ENCODE data around the gene FBXW4. TPM values are rescaled to one million over a fixed set of nuclear protein-coding genes. Genes with fewer than 3 reads are reported as not detected.

FBXW4 gene
- total and polyA plus RNA-seq, 9 donors = 38.6 to 86.4 (median 64.4) TPM

GRCh38 chr10:101566333-101567164, 128.4 kb downstream of the FBXW4 start:
- TF ChIP-seq POLR2A (IDR thresholded peaks at IDR 0.05) (no peak), CTCF (IDR thresholded peaks at IDR 0.05) (no peak), EP300 (IDR thresholded peaks at IDR 0.05) (no peak)
- Histone ChIP-seq H3K27me3 (peaks cover 3% of the 10 kb centered on the region), H3K9me3 (no peaks in the 10 kb centered on the region), H3K36me3 (no peaks in the 10 kb centered on the region), H3K4me1 (ENCODE audit: insufficient read depth) (peaks cover 6% of the 10 kb centered on the region), H3K4me3 (no peak overlapping the region), H3K27ac (no peak overlapping the region)
- DNase-seq = peak in 2 of 5 donors; percentile 20 to 38
- WGBS, 3 donors = 8 to 19% (median 10%) methylated on average over 41 to 59 of the region's 59 CpGs
- intact Hi-C loops (cut with DNase I) = loop anchor here in 1 of 4 donors (10.0 kb wide), 1 partner anchor 292 kb away; no protein-coding TSS in a partner anchor

DNA sequence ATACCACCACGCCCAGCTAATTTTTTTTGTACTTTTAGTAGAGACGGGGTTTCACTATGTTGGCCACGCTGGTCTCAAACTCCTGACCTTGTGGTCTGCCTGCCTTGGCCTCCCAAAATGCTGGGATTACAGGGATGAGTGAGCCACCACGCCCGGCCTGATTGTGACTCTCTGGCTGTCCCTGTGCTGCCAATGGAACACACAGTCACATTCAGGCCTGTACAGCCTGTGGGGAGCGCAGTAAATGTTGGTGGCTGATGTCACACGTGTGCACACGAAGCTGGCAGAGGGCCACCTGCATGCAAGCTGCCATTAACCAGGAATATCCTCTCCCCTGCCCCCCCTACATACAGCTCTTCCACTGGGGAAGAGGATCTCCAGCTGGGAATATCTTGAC, 129.0 kb downstream of the FBXW4 start:
- 43 to 51% (median 46%) methylated on average over 8 of the region's 8 CpGs for WGBS, 3 donors
- no peak overlapping the region for H3K4me3 ChIP-seq

DNA sequence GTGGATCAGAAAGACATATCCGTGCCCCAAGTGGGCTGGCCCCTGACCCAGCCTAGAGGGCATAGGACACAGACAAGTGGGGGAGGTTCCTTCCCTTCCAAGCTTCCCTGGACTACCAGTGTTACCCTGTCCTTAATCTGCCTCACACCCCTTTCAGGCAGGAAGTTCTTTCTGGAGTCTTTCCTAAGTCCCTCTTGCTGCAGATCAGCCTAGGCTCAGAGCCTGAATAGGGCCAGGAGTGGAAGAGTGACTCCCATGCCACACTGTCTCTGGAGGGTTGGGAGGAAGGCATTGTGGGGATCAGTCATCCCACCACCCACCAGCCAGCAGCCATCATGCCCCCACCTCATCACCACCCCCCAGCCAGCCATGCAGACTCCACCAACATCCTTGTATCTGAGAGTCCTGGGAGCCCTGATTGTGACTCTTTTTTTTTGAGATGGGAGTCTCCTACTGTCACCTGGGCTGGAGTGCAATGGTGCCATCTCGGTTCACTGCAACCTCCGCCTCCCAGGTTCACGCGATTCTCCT, 129.5 kb downstream of the FBXW4 start:
- Histone ChIP-seq H3K4me1 (ENCODE audit: insufficient read depth) (peaks cover 6% of the 10 kb centered on the region), H3K9me3 (no peaks in the 10 kb centered on the region), H3K36me3 (no peaks in the 10 kb centered on the region), H3K27ac (no peak overlapping the region), H3K27me3 (peaks cover 3% of the 10 kb centered on the region), H3K4me3 (no peak overlapping the region)
- TF ChIP-seq EP300 (IDR thresholded peaks at IDR 0.05) = no peak
- no peak for TF ChIP-seq POLR2A (IDR thresholded peaks at IDR 0.05)
- no peak for TF ChIP-seq CTCF (IDR thresholded peaks at IDR 0.05)
- DNase-seq = peak in 1 of 5 donors; percentile 9
- WGBS, 3 donors = 67 to 79% (median 69%) methylated on average over 5 of the region's 5 CpGs
- intact Hi-C loops (cut with DNase I) = loop anchor here in 1 of 4 donors (10.0 kb wide), 1 partner anchor 291 kb away; no protein-coding TSS in a partner anchor

More for the DNA sequence above, 129.0 kb downstream of the FBXW4 start:
- Histone ChIP-seq H3K4me1 (ENCODE audit: insufficient read depth) (peaks cover 6% of the 10 kb centered on the region), H3K36me3 (no peaks in the 10 kb centered on the region), H3K27me3 (peaks cover 3% of the 10 kb centered on the region), H3K27ac (no peak overlapping the region), H3K9me3 (no peaks in the 10 kb centered on the region)
- peak in 1 of 5 donors; percentile 10 for DNase-seq
- TF ChIP-seq POLR2A (IDR thresholded peaks at IDR 0.05) = no peak
- intact Hi-C loops (cut with DNase I) = loop anchor here in 1 of 4 donors (10.0 kb wide), 1 partner anchor 291 kb away; no protein-coding TSS in a partner anchor

GRCh38 chr10:101564490-101564991, 130.4 kb downstream of the FBXW4 start:
- peak in 3 of 5 donors; percentile 5 to 28 (median 10) for DNase-seq
- Histone ChIP-seq H3K27ac (no peak overlapping the region), H3K4me1 (ENCODE audit: insufficient read depth) (peaks cover under 1% of the 10 kb centered on the region), H3K27me3 (peaks cover 3% of the 10 kb centered on the region), H3K9me3 (no peaks in the 10 kb centered on the region), H3K4me3 (no peak overlapping the region), H3K36me3 (no peaks in the 10 kb centered on the region)
- TF ChIP-seq POLR2A (IDR thresholded peaks at IDR 0.05) (no peak), EP300 (IDR thresholded peaks at IDR 0.05) (no peak), CTCF (IDR thresholded peaks at IDR 0.05) (no peak)
- 60 to 65% (median 62%) methylated on average over 14 to 15 of the region's 15 CpGs for WGBS, 3 donors
- intact Hi-C loops (cut with DNase I) = loop anchor here in 1 of 4 donors (10.0 kb wide), 1 partner anchor 290 kb away; no protein-coding TSS in a partner anchor
